HG03457 (cell line): ENCODE results near the gene SLC5A5.
"Not testable (repeated sequence)": the region's sequence is repeated elsewhere in the genome, so short reads cannot be mapped to it uniquely, and the experiment has no call there.

Experiments used
- ATAC-seq: cut with Tn5 transposase; IDR thresholded peaks from one replicate; pipeline ENCODE4 v1.9.1; 2021; ENCODE audit warnings: moderate number of reproducible peaks; ENCODE audit not compliant: unreplicated experiment

The SLC5A5 gene

GRCh38 chr19:17871032-17871877 lies 490 bp upstream of the SLC5A5 start:
- ATAC-seq = no peak

- no peak for ATAC-seq
Observed at GRCh38 chr19:17872251-17873001, 681 bp downstream of the SLC5A5 start.

DNA sequence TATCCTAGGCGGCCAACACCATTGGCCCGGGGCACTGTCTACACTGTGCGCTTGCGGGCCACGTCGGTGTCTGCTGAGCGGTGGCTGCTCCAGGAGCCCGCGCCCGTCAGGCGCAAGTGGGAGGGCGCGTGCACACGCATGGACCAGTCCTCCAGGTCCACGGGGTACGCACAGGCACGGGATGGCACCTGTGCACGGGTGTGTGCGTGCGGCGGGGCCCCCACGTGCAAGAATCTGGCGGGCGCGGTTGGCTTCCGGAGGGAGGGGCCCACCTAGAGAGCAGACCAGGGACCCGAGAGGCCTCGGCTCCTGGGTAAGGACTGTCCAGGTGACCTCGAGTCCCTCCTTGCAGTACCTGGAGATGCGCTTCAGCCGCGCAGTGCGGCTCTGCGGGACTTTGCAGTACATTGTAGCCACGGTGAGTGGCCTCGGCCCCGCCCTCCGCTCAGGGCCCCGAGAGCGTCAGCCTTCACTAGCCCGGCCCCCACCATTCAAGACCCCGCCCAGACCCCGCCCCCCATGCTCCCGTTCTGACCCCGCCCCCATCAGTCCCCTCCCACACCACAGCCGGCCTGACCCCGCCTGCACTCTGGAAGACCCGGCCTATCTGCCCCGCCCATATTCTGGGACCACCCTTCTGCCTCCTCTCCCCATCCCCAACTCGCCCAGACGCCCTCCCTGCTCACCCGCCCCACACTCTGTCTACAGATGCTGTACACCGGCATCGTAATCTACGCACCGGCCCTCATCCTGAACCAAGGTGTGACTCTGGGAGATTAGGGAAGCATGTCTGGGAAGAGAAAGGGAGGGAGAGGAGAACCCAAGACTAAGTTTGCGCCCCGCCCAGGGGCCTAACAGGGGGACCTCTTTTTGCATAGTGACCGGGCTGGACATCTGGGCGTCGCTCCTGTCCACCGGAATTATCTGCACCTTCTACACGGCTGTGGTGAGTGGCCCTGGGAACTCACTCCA lies 2.3 kb downstream of the SLC5A5 start:
- ATAC-seq = no peak

- ATAC-seq = no peak
Observed at GRCh38 chr19:17874758-17875135, 3.0 kb downstream of the SLC5A5 start.

GRCh38 chr19:17877696-17878095 lies 6.0 kb downstream of the SLC5A5 start:
- no peak for ATAC-seq

GRCh38 chr19:17879466-17879865 lies 7.7 kb downstream of the SLC5A5 start:
- no peak for ATAC-seq

DNA sequence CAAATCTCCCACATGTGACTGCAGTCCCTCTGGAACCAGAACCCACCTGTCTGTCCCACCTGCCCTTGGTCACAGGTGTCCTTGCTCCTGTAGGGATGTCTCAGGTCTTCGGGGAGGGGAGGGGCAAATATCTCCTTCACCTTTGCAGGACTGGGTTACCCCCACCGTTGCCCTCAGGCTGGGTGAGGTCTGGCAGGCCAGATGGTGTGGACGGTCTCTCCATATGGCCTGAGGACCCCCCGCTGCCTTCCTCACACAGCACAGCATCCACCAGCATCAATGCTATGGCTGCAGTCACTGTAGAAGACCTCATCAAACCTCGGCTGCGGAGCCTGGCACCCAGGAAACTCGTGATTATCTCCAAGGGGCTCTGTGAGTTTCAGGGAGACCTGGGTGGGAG lies 10.0 kb downstream of the SLC5A5 start:
- no peak for ATAC-seq

GRCh38 chr19:17883627-17884410 lies 12.1 kb downstream of the SLC5A5 start:
- no peak for ATAC-seq

GRCh38 chr19:17886515-17886914 lies 14.8 kb downstream of the SLC5A5 start:
- ATAC-seq = no peak

DNA sequence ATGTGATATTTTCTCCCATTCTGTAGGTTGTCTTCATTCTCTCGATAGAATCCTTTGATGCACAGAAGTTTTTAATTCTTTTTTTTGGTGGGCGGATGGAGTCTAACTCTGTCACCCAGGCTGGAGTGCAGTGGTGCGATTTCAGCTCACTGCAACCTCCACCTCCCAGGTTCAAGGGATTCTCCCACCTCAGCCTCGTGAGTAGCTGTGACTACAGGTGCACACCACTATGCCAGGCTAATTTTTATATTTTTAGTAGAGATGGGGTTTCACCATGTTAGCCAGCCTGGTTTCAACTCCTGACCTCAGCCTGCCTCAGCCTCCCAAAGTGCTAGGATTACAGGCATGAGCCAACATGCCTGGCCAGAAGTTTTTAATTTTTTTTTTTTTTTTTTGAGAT lies 15.5 kb downstream of the SLC5A5 start:
- ATAC-seq = not testable (repeated sequence)

- no peak for ATAC-seq
Observed at GRCh38 chr19:17888260-17888659, 16.5 kb downstream of the SLC5A5 start.

DNA sequence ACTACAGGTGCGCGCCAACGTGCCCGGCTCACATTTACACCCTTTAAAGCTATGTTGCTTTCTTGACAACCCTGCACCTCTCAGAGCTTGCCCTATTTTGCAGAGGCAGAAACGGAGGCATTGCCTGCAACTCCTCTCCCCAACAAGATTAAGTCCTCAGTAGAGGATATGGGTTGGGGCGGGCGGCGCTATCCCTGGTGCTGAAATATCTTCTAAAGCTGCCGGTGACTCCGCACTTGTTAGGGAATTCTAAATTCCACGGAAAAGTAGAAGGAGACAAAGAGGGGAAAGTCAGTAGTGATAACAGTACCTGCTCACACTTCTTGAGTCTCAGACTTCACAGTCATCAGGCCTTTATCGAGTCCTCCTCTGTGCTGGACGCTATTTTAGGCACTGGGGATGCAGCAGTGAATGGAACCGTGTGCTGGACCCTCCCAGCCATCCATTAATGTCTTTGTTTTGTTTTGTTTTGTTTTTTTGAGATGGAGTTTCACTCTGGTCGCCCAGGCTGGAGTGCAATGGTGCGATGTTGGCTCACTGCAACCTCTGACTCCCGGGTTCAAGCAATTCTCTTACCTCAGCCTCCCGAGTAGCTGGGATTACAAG lies 18.0 kb downstream of the SLC5A5 start:
- ATAC-seq = no peak

DNA sequence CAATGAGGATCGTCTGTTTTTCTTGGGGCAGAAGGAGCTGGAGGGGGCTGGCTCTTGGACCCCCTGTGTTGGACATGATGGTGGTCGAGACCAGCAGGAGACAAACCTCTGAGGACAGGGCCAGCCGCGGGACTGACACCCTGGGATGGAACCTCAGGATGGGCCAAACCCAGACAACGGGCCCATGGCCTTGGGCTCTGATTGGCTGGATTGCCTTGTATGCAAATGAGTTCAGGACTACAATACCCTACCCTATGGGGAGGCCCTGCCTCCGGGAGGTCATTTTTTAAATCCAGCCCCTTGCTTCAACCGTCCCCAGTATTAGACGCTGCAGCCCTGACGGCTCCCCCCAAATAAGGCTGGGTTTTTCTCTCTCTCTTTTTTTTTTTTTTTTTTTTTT lies 22.0 kb downstream of the SLC5A5 start:
- no peak for ATAC-seq

GRCh38 chr19:17902701-17903100 lies 31.0 kb downstream of the SLC5A5 start:
- no peak for ATAC-seq

GRCh38 chr19:17908244-17908643 lies 36.5 kb downstream of the SLC5A5 start:
- no peak for ATAC-seq

DNA sequence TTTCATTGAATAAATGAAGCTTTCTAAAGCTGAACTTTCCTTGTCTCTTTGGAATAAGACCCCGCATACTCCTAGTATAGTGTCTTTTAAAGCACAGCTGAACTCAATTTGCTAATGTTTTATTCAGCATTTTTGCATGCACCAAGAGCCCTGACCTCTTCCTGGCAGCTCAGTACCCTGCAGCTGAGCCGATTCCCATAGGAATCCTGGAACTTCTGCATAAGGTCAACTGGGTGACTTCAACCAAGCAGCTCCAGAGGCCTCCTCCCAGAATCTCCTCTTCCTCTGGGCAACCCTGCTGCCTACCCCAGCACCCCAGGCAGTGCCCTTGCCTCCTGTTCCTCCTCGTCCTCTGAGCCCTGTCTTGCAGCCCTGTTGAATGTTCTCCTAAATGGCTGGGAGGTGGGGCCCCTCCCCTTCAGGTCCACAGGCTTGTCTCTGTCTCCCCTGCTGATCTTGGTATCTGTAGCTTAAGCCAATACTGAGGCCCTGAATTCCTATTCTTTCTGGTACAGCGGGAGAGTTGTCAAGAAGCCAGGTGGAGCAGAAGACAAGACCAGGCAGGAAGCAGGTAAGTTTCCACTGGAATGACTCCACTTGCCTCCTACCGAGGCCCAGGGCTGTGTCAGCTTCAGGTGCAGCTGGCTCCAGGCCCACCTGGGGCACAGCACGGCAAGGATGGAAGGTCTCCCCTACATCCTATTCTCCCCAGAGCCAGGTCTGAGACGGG lies 37.4 kb downstream of the SLC5A5 start:
- ATAC-seq = no peak

GRCh38 chr19:17910791-17911360 lies 39.1 kb downstream of the SLC5A5 start:
- no peak for ATAC-seq

GRCh38 chr19:17915940-17916593 lies 44.3 kb downstream of the SLC5A5 start:
- no peak for ATAC-seq
